IMR-90 (cell line): Measurements from ENCODE around the gene MISP3. TPM values are rescaled to one million over a fixed set of nuclear protein-coding genes. Genes with fewer than 3 reads are reported as not detected.

Experiments
- ATAC-seq: fragments of 200-7000 bp; cut with Tn5 transposase; 2 replicates; pipeline ENCODE4 v1.9.1; 2020; ENCODE audit warnings: low read depth, mild to moderate bottlenecking, moderate library complexity
- BruUV-seq: library from RNA; stranded (reverse); fragments of 400-500 nt; replicated peaks from 2 replicates; lab custom pipeline; 2021; lab: Mats Ljungman, UMichigan
- CTCF ChIA-PET: fragments of 300-600 bp; formaldehyde crosslinking; extraction: SDS; loops from one replicate; lab custom pipeline; 2021; ENCODE audit warnings: antibody characterized with exemption; lab: Yijun Ruan, JAX
- POLR2A ChIA-PET: fragments of 300-600 bp; sonication (Branson Sonifier 250); formaldehyde crosslinking; loops from one replicate; lab custom pipeline; 2022; ENCODE audit warnings: antibody characterized with exemption; ENCODE audit not compliant: unreplicated experiment; lab: Charles Lee
- DNase-seq: peaks from one replicate; pipeline ENCODE4 v3.0.0; 2013
- H2AFZ ChIP-seq: replicated peaks from 2 replicates; pipeline ENCODE3; 2013; ENCODE audit warnings: low read length, mild to moderate bottlenecking; ENCODE audit not compliant: poor library complexity
- H2AK5ac ChIP-seq: 2 replicates; pipeline ENCODE4 v1.6.1; 2013; ENCODE audit warnings: low read depth, low read length, inconsistent platforms
- H2AK9ac ChIP-seq: replicated peaks from 2 replicates; pipeline ENCODE3; 2013; ENCODE audit warnings: mild to moderate bottlenecking, low read depth, low read length, moderate library complexity; ENCODE audit not compliant: poor library complexity
- H2BK120ac ChIP-seq: 2 replicates; pipeline ENCODE4 v1.6.1; 2013; ENCODE audit warnings: low read depth, low read length, inconsistent platforms
- H2BK15ac ChIP-seq: 3 replicates; pipeline ENCODE4 v1.6.1; 2013; ENCODE audit warnings: low read depth, low read length, inconsistent platforms
- H2BK20ac ChIP-seq: 2 replicates; pipeline ENCODE4 v1.6.1; 2013; ENCODE audit warnings: low read depth, mild to moderate bottlenecking, inconsistent platforms, low read length, moderate library complexity
- H2BK5ac ChIP-seq: 2 replicates; pipeline ENCODE4 v1.6.1; 2013; ENCODE audit warnings: mild to moderate bottlenecking, low read depth, low read length, inconsistent platforms; ENCODE audit not compliant: poor library complexity, severe bottlenecking
- H3K14ac ChIP-seq: replicated peaks from 2 replicates; pipeline ENCODE4 v1.6.1; 2013; ENCODE audit warnings: low read depth, low read length, inconsistent platforms
- H3K18ac ChIP-seq: 2 replicates; pipeline ENCODE4 v1.6.1; 2013; ENCODE audit warnings: low read depth, low read length, control low read depth
- H3K23ac ChIP-seq: 2 replicates; pipeline ENCODE4 v1.6.1; 2013; ENCODE audit warnings: low read depth, low read length, inconsistent platforms
- H3K27ac ChIP-seq: 2 replicates; pipeline ENCODE4 v1.5.1; 2013; ENCODE audit warnings: mild to moderate bottlenecking, control low read depth, low read length; ENCODE audit not compliant: insufficient read depth
- H3K27me3 ChIP-seq: 2 replicates; pipeline ENCODE4 v1.6.1; 2013; ENCODE audit warnings: low read length; ENCODE audit not compliant: control insufficient read depth, insufficient read depth
- H3K36me3 ChIP-seq: 2 replicates; pipeline ENCODE4 v1.6.1; 2013; ENCODE audit warnings: low read length, mixed read lengths; ENCODE audit not compliant: control insufficient read depth, insufficient read depth
- H3K4ac ChIP-seq: 2 replicates; pipeline ENCODE4 v1.6.1; 2013; ENCODE audit warnings: low read depth, low read length, inconsistent platforms
- H3K4me1 ChIP-seq: 2 replicates; pipeline ENCODE4 v1.6.1; 2013; ENCODE audit warnings: low read length, mixed read lengths; ENCODE audit not compliant: control insufficient read depth, insufficient read depth
- H3K4me2 ChIP-seq: 2 replicates; pipeline ENCODE4 v1.6.1; 2013; ENCODE audit warnings: low read depth, mild to moderate bottlenecking, control low read depth, low read length, moderate library complexity
- H3K4me3 ChIP-seq: 2 replicates; pipeline ENCODE4 v1.5.1; 2013; ENCODE audit warnings: low read depth, mild to moderate bottlenecking, control low read depth, low read length, moderate library complexity; ENCODE audit not compliant: insufficient read depth
- H3K56ac ChIP-seq: 2 replicates; pipeline ENCODE4 v1.6.1; 2013; ENCODE audit warnings: low read length, inconsistent platforms; ENCODE audit not compliant: insufficient read depth; ENCODE audit errors: extremely low read depth
- H3K79me1 ChIP-seq, 2 experiments: 2 replicates each; pipeline ENCODE4 v1.6.1; 2013; ENCODE audit warnings: low read length in 2 of 2, inconsistent platforms in 1 of 2, low read depth in 1 of 2
- H3K9ac ChIP-seq: 2 replicates; pipeline ENCODE4 v1.6.1; 2013; ENCODE audit warnings: low read depth, low read length, control low read depth
- H3K9me1 ChIP-seq: 2 replicates; pipeline ENCODE4 v1.6.1; 2013; ENCODE audit warnings: low read length, inconsistent platforms; ENCODE audit not compliant: insufficient read depth
- H3K9me3 ChIP-seq: 2 replicates; pipeline ENCODE4 v1.6.1; 2013; ENCODE audit warnings: low read length; ENCODE audit not compliant: control insufficient read depth, insufficient read depth
- H4K20me1 ChIP-seq: 2 replicates; pipeline ENCODE4 v1.6.1; 2013; ENCODE audit warnings: low read length, inconsistent platforms; ENCODE audit not compliant: insufficient read depth
- H4K5ac ChIP-seq: 2 replicates; pipeline ENCODE4 v1.6.1; 2013; ENCODE audit warnings: mild to moderate bottlenecking, low read depth, low read length, control low read depth
- H4K8ac ChIP-seq, 2 experiments: 2 replicates each; pipeline ENCODE4 v1.6.1; 2013; ENCODE audit warnings: low read depth in 2 of 2, low read length in 2 of 2, control low read depth in 1 of 2, inconsistent platforms in 1 of 2
- H4K91ac ChIP-seq: 2 replicates; pipeline ENCODE4 v1.6.1; 2013; ENCODE audit warnings: low read depth, low read length, inconsistent platforms; ENCODE audit not compliant: insufficient read depth
- FOS ChIP-seq: fragments of 150-350 bp; IDR thresholded peaks from 2 replicates; pipeline ENCODE4 v1.6.1; 2016; ENCODE audit warnings: low read depth, low read length
- NFE2L2 ChIP-seq: fragments of 150-350 bp; IDR thresholded peaks from 2 replicates; pipeline ENCODE4 v1.6.1; 2016; ENCODE audit warnings: low read depth, mild to moderate bottlenecking, low read length
- POLR2A ChIP-seq: IDR thresholded peaks from 2 replicates; pipeline ENCODE4 v1.6.1; 2012; ENCODE audit warnings: mild to moderate bottlenecking, low read depth, low read length
- WGBS, 2 experiments: methylation state at CpG; one replicate each; pipeline versions ENCODE4 v1.1.5 to v1.1.7; 2013; ENCODE audit warnings: missing lambda C conversion rate in 2 of 2; ENCODE audit not compliant: insufficient read length in 1 of 2; ENCODE audit errors: extremely low coverage in 2 of 2; 5-methylcytosine and 5-hydroxymethylcytosine counted together
- dilution Hi-C: fragments of 300-500 bp; cut with HindIII; formaldehyde crosslinking; loops from one replicate; pipeline ENCODE4 v1.14.3; 2018; ENCODE audit warnings: low sequenced_read_pairs; ENCODE audit not compliant: unreplicated experiment
- in situ Hi-C: fragments of 300-500 bp; cut with MboI; formaldehyde crosslinking; loops from 3 replicates; pipeline ENCODE4 v1.14.3; 2019; ENCODE audit warnings: low sequenced_read_pairs, inconsistent platforms, mixed read lengths
- intact Hi-C: fragments of 100-400 bp; cut with micrococcal nuclease; formaldehyde crosslinking; loops from 2 replicates; pipeline ENCODE4 v1.10.0; 2022
- polyA plus RNA-seq, 3 experiments: library from polyadenylated mRNA; depleted of rRNA; stranded (reverse); fragments of >200 nt; gene quantifications; 2 replicates each; pipeline ENCODE4 v1.2.3, GENCODE V29; 2012; ENCODE audit warnings: low replicate concordance in 1 of 3
- total RNA-seq: library from RNA; depleted of rRNA; stranded (reverse); fragments of >200 nt; gene quantifications from 2 replicates; pipeline ENCODE4 v1.2.3, GENCODE V29; 2012

MISP3 gene
- total and polyA plus RNA-seq, 2 of the 4 experiments (the other 2 are of a cell fraction), result under 0.01 to 0.68 TPM

DNA sequence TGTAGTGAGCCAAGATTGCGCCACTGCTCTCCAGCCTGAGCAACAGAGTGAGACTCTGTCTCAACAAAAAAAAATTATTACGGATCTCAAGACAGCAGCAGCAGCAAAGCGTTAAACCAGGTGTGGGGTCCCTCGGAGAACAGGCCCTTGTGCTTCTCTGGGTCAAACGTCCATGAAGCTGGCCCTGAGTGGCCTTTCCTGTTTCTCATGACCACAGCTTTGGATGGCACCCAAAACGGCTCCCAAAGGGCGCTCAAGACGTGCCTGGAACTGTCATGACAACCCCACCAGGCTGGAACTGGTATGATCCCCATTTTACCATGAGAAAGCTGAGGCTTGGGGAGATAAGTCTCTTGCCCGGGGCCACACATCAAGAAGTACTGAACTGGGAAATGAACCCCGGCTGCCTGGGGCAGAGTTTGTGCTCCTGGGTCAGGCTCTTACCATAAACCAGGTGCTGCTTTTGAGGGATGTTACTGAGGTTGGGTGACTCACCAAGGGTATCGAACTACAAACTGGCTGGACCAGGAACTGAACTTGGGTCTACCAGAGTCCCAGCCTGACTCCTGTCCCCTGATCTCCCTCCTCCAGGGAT, 29.6 kb downstream of the MISP3 start:
- H2BK15ac ChIP-seq, result no peak overlapping the region
- H3K9me1 ChIP-seq, result peaks cover 3% of the 10 kb centered on the region; the same call in 1 of the 2 replicates
- no peak overlapping the region for H3K4ac ChIP-seq
- 74% methylated on average over 7 of the region's 11 CpGs; no CpG with 5 or more reads in 1 of the 2 experiments for WGBS, 2 experiments
- H3K14ac ChIP-seq, result no peak overlapping the region
- H4K5ac ChIP-seq, result no peak overlapping the region
- no peak overlapping the region for H3K9ac ChIP-seq
- no peak overlapping the region for H4K91ac ChIP-seq
- intact Hi-C loops, result no loop called here
- TF ChIP-seq NFE2L2 (no peak), FOS (no peak), POLR2A (no peak)
- no peak overlapping the region for H2AK5ac ChIP-seq
- H2AFZ ChIP-seq, result no peak overlapping the region
- ChIA-PET CTCF (no interaction called here), POLR2A (no interaction called here)
- no peak overlapping the region for H2BK5ac ChIP-seq
- no peaks in the 10 kb centered on the region for H4K20me1 ChIP-seq
- H3K18ac ChIP-seq, result no peak overlapping the region
- H3K4me1 ChIP-seq, result no peaks in the 10 kb centered on the region
- H3K56ac ChIP-seq, result no peak overlapping the region
- no peak overlapping the region for H3K4me3 ChIP-seq
- H3K23ac ChIP-seq, result no peak overlapping the region
- no peak overlapping the region for H3K4me2 ChIP-seq
- ATAC-seq, result no peak
- H4K8ac ChIP-seq, result no peak overlapping the region
- H3K27me3 ChIP-seq, result no peaks in the 10 kb centered on the region
- peaks cover 43% of the 10 kb centered on the region for H3K36me3 ChIP-seq
- DNase-seq, result no peak
- no peak overlapping the region for H2BK20ac ChIP-seq
- dilution Hi-C loops, result no loop called here
- H3K27ac ChIP-seq, result no peak overlapping the region
- in situ Hi-C loops, result no loop called here
- H2BK120ac ChIP-seq, result no peak overlapping the region
- peaks cover 0 to 4% of the 10 kb centered on the region in 2 experiments; a peak in 1 of 4 replicates for H3K79me1 ChIP-seq
- H2AK9ac ChIP-seq, result no peak overlapping the region
- no TSS peak for BruUV-seq
- no peaks in the 10 kb centered on the region for H3K9me3 ChIP-seq
